ENCODE measurements around the gene BCKDHB.

Gene BCKDHB

GRCh38 chr6:80333342-80333741, 226.9 kb downstream of the BCKDHB start:
- no peak for DNase-seq

- no peak for DNase-seq
Observed at GRCh38 chr6:80335121-80335531, 228.7 kb downstream of the BCKDHB start.

DNA sequence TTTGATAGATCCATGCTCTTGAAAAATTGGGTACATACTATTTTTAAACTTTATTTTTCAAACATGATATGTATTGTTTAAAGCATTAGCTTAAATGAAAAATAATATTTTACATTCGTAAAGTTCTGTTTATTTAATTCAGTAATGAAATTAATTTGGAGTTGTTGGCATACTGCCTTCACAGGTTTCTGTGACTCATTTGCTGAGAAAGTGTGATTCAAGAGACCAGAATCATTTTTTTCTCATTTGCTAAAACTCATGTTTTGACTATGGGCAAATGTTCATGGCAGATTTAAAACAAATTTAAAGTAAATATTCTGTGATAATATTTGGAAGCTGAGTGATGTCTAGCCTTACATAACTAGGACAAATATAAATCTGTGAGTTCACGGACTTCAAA, 230.4 kb downstream of the BCKDHB start:
- no peak for DNase-seq

DNA sequence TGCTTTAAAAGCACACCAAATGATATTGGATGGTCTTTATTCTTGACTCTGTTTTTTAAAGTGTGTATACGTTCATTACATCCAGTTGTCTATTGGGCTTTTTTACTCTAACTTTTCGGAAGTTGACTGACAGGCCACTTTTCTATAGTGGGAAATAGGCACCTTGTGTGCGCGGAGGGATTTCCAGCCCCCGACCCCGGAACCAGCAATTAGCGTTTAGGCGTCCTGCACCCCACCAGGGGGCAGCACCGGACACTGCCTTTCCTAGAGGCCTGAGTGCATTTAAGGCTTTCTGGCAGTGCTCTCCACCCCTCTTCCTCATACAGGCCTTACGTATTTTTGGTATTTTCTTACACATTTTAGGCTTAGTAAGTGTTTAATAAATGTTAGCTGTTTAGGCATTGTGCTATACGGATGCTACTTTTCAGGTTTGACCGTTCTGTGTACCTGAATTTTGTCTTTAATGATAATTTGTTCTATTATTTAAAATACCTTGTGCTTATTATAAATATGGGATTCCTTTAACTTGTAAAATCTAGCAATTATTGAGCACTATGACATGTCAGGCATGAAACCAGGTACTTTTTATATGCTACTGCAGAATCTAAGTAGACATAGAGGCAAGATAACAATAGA, 231.8 kb downstream of the BCKDHB start:
- peak; percentile 58 to 60 for DNase-seq

GRCh38 chr6:80339421-80339820, 232.9 kb downstream of the BCKDHB start:
- no peak for DNase-seq

GRCh38 chr6:80340280-80340679, 233.8 kb downstream of the BCKDHB start:
- DNase-seq = no peak

DNA sequence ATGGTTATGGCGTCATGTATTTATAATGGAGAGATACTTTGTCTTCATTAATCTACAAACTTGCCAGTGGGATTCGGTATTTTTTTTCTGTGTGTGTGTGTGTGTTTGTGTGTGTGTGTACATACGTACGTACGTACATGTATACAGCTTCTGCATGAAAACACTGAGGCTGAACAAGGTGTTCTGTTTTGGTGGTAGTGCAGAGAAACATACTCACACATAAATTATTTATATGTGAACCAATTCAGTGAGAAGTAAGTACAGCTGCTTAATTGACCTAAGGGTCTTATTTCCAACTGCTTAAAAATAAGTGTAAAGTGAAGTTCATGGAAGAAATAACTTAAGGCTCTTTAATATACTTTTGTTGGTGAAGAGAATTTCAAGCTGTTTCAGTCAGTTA, 234.2 kb downstream of the BCKDHB start:
- no peak for DNase-seq

DNA sequence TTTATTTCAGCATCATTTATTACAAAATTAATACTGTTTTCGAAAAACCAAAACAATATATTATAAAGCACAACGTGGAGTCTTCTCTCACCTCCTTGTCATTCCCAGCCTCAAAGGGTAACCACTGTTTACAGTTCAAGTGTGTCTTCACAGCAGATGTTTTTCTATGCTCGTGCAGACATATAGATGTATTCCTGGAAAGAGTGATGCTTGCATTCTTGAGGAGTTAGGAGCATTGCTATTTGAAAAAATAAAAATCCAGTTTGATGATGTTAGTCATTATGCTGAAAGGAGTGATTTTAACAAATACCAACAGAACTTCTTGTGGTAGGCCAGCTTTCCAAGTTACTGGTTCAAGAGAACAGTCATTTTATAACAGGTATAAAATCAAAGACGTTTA, 234.9 kb downstream of the BCKDHB start:
- DNase-seq = no peak

DNA sequence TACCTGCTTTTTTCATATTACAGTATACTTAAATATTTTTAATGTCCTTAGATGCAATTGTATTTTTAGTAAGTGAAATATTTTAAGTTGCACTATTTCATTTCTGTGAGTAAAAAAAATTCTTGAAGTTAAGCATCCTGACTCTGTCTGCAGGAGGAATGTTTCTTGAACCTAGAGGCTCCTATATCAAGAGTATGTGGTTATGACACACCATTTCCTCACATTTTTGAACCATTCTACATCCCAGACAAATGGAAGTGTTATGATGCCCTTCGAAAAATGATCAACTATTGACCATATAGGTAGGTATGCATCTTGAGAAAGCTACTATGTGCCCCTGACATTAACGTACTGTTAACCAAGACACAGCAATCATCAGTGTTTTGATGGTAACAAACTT, 237.0 kb downstream of the BCKDHB start:
- DNase-seq = no peak

- no peak for DNase-seq
Observed at GRCh38 chr6:80347101-80347500, 240.6 kb downstream of the BCKDHB start.

GRCh38 chr6:80348263-80348662, 241.8 kb downstream of the BCKDHB start:
- no peak for DNase-seq

- no peak for DNase-seq
Observed at GRCh38 chr6:80356000-80356399, 249.5 kb downstream of the BCKDHB start.

- DNase-seq = no peak
Observed at GRCh38 chr6:80356545-80356944, 250.1 kb downstream of the BCKDHB start.

GRCh38 chr6:80357081-80357480, 250.6 kb downstream of the BCKDHB start:
- DNase-seq = no peak

- no peak for DNase-seq
Observed at GRCh38 chr6:80357674-80358073, 251.2 kb downstream of the BCKDHB start.

DNA sequence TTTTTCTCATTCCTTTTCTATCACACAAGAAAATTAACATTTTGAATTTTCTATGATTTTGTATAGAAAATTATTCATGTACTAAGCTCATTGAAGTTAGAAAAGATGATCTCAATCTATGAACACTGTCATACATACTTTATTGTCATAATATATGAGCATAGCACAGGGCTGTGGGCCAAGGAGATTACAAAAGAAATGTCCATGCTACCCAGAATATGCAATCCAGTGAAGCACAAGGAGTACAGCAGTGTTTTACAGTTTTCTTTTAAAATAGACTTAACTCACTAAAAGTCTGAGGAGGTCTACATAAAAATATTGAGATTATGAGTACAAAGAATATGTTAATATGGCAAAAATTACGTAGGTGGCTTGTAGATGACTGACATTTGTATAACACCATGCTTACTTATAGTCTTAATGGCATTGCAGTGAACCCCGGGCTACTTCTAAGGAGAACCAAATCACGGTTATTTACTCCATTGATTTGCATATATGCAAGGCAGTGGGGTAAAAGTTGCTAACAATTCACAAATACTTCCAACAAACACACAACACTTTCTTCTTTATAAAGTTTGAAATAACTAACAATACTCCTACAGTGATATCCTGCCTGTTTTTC, 257.1 kb downstream of the BCKDHB start:
- DNase-seq = no peak

DNA sequence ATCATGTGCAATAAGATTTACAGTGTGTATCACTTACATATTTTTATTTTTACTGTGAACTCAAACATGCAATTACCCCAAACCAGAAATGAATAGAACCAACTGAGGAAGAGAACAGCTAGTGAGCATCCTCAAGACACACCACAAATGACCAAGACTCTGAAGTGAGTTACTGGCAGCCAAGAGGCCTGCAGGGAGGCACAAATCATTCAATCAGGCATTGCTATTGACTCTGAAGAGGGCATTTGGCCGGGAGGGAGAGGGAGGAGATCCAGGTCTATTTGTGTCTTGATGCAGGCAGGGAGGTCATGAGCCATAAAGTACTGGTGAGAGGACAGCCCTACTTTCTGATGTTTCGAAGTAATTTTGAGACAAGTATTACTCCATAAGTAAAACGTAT, 257.7 kb downstream of the BCKDHB start:
- no peak for DNase-seq

DNA sequence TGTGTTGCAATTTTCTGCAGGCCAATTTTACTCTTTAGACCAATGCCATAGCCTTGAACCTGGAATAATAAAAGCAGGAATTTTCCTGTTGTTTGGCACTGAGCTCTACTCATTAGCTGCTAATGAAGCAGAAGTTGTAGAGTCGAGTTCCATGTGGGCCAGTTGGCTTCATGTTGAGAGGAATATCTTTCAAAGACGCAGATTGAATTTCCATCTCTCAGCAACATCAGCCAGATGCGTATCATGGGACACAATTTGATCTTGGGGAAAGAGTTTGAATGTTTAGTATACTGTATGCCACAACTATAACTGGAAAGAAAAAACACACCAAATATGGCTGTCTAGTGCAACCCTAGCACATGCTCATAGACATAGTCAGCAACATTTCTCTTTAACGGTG, 259.6 kb downstream of the BCKDHB start:
- no peak for DNase-seq

GRCh38 chr6:80366714-80367113, 260.2 kb downstream of the BCKDHB start:
- no peak for DNase-seq

- DNase-seq = no peak
Observed at GRCh38 chr6:80376411-80376810, 269.9 kb downstream of the BCKDHB start.

DNA sequence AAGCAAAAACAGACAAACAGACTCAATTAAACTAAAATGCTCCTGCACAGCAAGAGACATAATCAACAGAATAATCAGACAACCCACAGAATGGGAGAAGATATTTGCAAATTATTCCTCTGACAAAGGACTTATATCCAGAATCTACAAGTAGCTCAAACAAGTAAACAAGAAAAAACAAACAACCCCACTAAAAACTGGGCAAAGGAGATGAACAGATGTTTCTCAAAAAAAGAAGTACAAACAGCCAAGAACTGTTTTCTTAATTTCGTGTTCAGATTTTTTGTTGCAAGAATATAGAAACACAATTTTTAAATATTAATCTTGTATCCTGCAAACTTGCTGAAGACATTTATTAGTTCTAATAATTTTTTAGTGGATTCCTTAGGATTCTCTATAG, 274.1 kb downstream of the BCKDHB start:
- no peak for DNase-seq

- no peak for DNase-seq
Observed at GRCh38 chr6:80382811-80383210, 276.3 kb downstream of the BCKDHB start.

- DNase-seq = no peak
Observed at GRCh38 chr6:80388507-80388906, 282.0 kb downstream of the BCKDHB start.

All from CD4-positive, alpha-beta T cell treated with Interferon alpha-2 for 1 hour (primary cell).